Measurements from ENCODE around the gene TNRC6B.

GRCh38 chr22:40137132-40137531, 40.6 kb upstream of the TNRC6B start:
- TF ChIP-seq SP1 (IDR thresholded peaks at IDR 0.05) = no peak
- no peak for TF ChIP-seq PKNOX1 (IDR thresholded peaks at IDR 0.05)
- TF ChIP-seq FOXA1 (IDR thresholded peaks at IDR 0.05) = no peak
- TF ChIP-seq ARNT (IDR thresholded peaks at IDR 0.05) = no peak
- TF ChIP-seq SUZ12 (IDR thresholded peaks at IDR 0.05) = no peak
- TF ChIP-seq FOXK2 (IDR thresholded peaks at IDR 0.05) = no peak
- TF ChIP-seq CTBP1 (IDR thresholded peaks at IDR 0.05; ENCODE audit: borderline replicate concordance) = no peak

Data from HEK293T (cell line).